22Rv1 (cell line): Measurements from ENCODE around the gene ADGRB3.

Experiments used
- ZFX ChIP-seq: fragments of 450-650 bp; IDR thresholded peaks from 2 replicates; pipeline ENCODE4 v1.6.1; 2017; ENCODE audit warnings: antibody characterized with exemption, borderline replicate concordance
- TF ChIP-seq, protein P1 (sequence below): fragments of 450-650 bp; IDR thresholded peaks from 2 replicates; pipeline ENCODE4 v1.5.1; 2017; ENCODE audit warnings: mild to moderate bottlenecking

DNA sequence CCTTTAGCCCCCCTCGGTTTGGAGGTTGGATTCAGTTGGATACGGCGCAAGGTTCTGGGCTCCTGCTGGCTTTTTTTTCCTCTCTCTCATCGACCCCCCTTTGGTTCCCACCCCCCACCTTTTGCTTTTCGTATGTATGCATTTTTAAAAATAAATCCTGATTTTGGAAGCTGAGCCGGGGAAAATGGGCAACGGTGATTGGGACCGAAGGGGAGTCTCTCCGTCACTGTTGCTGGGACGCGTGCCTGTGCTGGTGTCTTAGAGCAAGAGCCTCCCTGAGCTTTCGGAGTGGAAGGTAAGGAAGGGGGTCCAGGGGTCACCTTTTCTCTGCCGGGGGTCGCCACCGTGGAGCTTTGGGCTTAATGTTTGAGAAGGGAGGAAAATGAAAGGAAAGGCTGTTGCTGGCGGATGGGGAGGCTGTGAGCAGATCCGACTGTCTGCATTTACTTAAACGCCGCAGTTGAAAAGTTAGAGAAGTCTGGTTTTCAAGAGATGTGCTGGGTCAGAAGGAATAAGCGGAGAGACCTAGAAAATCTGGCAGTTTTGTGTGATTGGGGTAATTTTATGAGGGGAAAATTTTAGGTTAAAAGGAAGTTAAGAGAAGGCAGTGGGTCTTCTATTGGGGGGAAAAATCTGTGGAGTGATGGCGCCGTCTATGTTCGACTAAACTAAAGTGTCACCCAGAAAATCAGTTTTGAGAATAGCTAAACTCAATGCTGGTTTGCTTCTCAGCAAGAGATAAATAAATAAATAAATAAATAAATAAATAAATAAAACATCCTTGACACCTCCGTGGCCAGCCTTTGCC, 828 bp downstream of the ADGRB3 start:
- TF ChIP-seq, protein P1, sequence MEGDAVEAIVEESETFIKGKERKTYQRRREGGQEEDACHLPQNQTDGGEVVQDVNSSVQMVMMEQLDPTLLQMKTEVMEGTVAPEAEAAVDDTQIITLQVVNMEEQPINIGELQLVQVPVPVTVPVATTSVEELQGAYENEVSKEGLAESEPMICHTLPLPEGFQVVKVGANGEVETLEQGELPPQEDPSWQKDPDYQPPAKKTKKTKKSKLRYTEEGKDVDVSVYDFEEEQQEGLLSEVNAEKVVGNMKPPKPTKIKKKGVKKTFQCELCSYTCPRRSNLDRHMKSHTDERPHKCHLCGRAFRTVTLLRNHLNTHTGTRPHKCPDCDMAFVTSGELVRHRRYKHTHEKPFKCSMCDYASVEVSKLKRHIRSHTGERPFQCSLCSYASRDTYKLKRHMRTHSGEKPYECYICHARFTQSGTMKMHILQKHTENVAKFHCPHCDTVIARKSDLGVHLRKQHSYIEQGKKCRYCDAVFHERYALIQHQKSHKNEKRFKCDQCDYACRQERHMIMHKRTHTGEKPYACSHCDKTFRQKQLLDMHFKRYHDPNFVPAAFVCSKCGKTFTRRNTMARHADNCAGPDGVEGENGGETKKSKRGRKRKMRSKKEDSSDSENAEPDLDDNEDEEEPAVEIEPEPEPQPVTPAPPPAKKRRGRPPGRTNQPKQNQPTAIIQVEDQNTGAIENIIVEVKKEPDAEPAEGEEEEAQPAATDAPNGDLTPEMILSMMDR: no peak
- no peak for TF ChIP-seq ZFX
